ENCODE data around the gene SLC4A3. TPM values are rescaled to one million over a fixed set of nuclear protein-coding genes. Genes with fewer than 3 reads are reported as not detected.

SLC4A3 gene
- total RNA-seq, 4 donors from 2014 or later, result 5.2 to 15.8 (median 8.6) TPM

- ATAC-seq (ENCODE audit: low FRiP score), result no peak
Observed at GRCh38 chr2:219641390-219642068, 14.1 kb downstream of the SLC4A3 start.

GRCh38 chr2:219642069-219642454, 14.6 kb downstream of the SLC4A3 start:
- ATAC-seq (ENCODE audit: low FRiP score), result no peak
- no peak for TF ChIP-seq CTCF (IDR thresholded peaks at IDR 0.05)
- DNase-seq (ENCODE audit: low spot score), result no peak

More at GRCh38 chr2:219641390-219642068, 14.1 kb downstream of the SLC4A3 start:
- DNase-seq (ENCODE audit: low spot score), result no peak
- no peak for TF ChIP-seq CTCF (IDR thresholded peaks at IDR 0.05)

GRCh38 chr2:219642465-219643083, 15.1 kb downstream of the SLC4A3 start:
- DNase-seq (ENCODE audit: low spot score), result peak; percentile 92
- peak; percentile 96 for ATAC-seq (ENCODE audit: low FRiP score)
- TF ChIP-seq CTCF (IDR thresholded peaks at IDR 0.05), result peak in 2 of 3 donors; percentile 90 to 100

GRCh38 chr2:219643084-219643473, 15.6 kb downstream of the SLC4A3 start:
- ATAC-seq (ENCODE audit: low FRiP score) (no peak), DNase-seq (ENCODE audit: low spot score) (no peak)
- TF ChIP-seq CTCF (IDR thresholded peaks at IDR 0.05), result no peak

GRCh38 chr2:219643788-219644398, 16.5 kb downstream of the SLC4A3 start:
- no peak for DNase-seq (ENCODE audit: low spot score)
- no peak for TF ChIP-seq CTCF (IDR thresholded peaks at IDR 0.05)
- no peak for ATAC-seq (ENCODE audit: low FRiP score)

GRCh38 chr2:219644801-219645480, 17.5 kb downstream of the SLC4A3 start:
- ATAC-seq (ENCODE audit: low FRiP score), result no peak
- no peak for DNase-seq (ENCODE audit: low spot score)
- TF ChIP-seq CTCF (IDR thresholded peaks at IDR 0.05), result no peak
